ENCODE measurements around the gene SPATS1. TPM values are rescaled to one million over a fixed set of nuclear protein-coding genes. Genes with fewer than 3 reads are reported as not detected.

The SPATS1 gene
- total and polyA plus RNA-seq, 2 of the 13 experiments (the other 11 are each of a cell fraction or from before 2014, with no cell fraction given), result not detected

DNA sequence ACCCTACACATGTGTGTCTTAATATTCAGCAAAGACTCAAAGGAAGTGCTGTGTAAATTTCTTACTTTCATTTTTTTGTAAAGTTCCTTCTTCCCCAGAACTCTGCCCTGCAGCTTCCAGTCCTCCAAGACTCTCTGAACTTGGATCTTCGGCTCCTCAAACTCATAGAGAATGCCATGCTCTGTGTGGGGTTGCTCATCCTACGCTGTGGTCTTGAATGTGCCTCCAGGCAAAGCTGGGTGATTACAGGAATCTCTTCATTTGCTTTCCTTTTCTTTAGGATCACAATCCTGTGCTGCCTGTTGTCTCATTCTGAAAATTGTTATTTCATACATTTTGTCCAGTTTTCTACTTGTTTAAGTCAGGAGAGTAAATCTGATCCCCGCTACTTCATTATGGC is 30.6 kb downstream of the SPATS1 start (continued):
- TF ChIP-seq THAP9 (CRISPR knock-in tag; IDR thresholded peaks at IDR 0.05; ENCODE audit: borderline replicate concordance), result no peak
- TF ChIP-seq, protein P1, sequence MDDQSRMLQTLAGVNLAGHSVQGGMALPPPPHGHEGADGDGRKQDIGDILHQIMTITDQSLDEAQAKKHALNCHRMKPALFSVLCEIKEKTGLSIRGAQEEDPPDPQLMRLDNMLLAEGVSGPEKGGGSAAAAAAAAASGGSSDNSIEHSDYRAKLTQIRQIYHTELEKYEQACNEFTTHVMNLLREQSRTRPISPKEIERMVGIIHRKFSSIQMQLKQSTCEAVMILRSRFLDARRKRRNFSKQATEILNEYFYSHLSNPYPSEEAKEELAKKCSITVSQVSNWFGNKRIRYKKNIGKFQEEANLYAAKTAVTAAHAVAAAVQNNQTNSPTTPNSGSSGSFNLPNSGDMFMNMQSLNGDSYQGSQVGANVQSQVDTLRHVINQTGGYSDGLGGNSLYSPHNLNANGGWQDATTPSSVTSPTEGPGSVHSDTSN (CRISPR knock-in tag; IDR thresholded peaks at IDR 0.05; ENCODE audit: borderline replicate concordance), result no peak
- TF ChIP-seq NAIF1 (CRISPR knock-in tag; IDR thresholded peaks at IDR 0.05; ENCODE audit: borderline replicate concordance), result no peak
- TF ChIP-seq, protein P2, sequence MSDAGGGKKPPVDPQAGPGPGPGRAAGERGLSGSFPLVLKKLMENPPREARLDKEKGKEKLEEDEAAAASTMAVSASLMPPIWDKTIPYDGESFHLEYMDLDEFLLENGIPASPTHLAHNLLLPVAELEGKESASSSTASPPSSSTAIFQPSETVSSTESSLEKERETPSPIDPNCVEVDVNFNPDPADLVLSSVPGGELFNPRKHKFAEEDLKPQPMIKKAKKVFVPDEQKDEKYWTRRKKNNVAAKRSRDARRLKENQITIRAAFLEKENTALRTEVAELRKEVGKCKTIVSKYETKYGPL (CRISPR knock-in tag; IDR thresholded peaks at IDR 0.05), result no peak
- no peak for TF ChIP-seq RFX3 (CRISPR knock-in tag; IDR thresholded peaks at IDR 0.05)
- no peak for TF ChIP-seq DPF2 (CRISPR knock-in tag; IDR thresholded peaks at IDR 0.05; ENCODE audit: borderline replicate concordance, low read depth)
- TF ChIP-seq, protein P3, sequence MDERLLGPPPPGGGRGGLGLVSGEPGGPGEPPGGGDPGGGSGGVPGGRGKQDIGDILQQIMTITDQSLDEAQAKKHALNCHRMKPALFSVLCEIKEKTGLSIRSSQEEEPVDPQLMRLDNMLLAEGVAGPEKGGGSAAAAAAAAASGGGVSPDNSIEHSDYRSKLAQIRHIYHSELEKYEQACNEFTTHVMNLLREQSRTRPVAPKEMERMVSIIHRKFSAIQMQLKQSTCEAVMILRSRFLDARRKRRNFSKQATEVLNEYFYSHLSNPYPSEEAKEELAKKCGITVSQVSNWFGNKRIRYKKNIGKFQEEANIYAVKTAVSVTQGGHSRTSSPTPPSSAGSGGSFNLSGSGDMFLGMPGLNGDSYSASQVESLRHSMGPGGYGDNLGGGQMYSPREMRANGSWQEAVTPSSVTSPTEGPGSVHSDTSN (CRISPR knock-in tag; IDR thresholded peaks at IDR 0.05), result no peak
- no peak for TF ChIP-seq E2F2 (CRISPR knock-in tag; IDR thresholded peaks at IDR 0.05; ENCODE audit: borderline replicate concordance)
- TF ChIP-seq, protein P4, sequence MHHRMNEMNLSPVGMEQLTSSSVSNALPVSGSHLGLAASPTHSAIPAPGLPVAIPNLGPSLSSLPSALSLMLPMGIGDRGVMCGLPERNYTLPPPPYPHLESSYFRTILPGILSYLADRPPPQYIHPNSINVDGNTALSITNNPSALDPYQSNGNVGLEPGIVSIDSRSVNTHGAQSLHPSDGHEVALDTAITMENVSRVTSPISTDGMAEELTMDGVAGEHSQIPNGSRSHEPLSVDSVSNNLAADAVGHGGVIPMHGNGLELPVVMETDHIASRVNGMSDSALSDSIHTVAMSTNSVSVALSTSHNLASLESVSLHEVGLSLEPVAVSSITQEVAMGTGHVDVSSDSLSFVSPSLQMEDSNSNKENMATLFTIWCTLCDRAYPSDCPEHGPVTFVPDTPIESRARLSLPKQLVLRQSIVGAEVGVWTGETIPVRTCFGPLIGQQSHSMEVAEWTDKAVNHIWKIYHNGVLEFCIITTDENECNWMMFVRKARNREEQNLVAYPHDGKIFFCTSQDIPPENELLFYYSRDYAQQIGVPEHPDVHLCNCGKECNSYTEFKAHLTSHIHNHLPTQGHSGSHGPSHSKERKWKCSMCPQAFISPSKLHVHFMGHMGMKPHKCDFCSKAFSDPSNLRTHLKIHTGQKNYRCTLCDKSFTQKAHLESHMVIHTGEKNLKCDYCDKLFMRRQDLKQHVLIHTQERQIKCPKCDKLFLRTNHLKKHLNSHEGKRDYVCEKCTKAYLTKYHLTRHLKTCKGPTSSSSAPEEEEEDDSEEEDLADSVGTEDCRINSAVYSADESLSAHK (CRISPR knock-in tag; IDR thresholded peaks at IDR 0.05; ENCODE audit: borderline replicate concordance), result no peak
- no peak for TF ChIP-seq ZNF609 (CRISPR knock-in tag; IDR thresholded peaks at IDR 0.05; ENCODE audit: borderline replicate concordance)
- TF ChIP-seq MAFG (CRISPR knock-in tag; IDR thresholded peaks at IDR 0.05), result no peak

Measured in HepG2 (cell line).